Measurements from ENCODE around the gene PDE10A.
"Not testable (repeated sequence)": the region's sequence is repeated elsewhere in the genome, so short reads cannot be mapped to it uniquely, and the experiment has no call there.

PDE10A gene

GRCh38 chr6:165551828-165552227 lies 111.2 kb downstream of the PDE10A start:
- DNase-seq (ENCODE audit: low spot score), result no peak

GRCh38 chr6:165548450-165548849 lies 114.6 kb downstream of the PDE10A start:
- no peak for DNase-seq (ENCODE audit: low spot score)

DNA sequence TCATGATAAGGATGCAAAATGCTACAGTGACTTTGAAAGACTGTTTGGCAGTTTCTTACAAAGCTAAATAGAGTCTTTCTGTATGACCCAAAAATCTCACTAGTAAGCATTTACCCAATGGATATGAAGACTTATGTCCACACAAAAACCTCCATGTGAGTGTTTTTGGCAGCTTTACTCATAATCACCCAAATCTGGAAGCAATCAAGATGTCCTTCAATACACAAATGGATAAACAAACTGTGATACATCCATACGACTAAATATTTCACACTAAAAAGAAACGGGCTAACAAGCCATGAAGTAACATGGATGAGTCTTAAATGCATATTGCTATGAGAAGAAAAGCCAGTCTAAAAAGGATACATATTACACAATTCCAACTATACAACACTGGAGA lies 117.2 kb downstream of the PDE10A start:
- DNase-seq (ENCODE audit: low spot score), result no peak

- DNase-seq (ENCODE audit: low spot score), result no peak
Observed at GRCh38 chr6:165543781-165544180, 119.3 kb downstream of the PDE10A start.

DNA sequence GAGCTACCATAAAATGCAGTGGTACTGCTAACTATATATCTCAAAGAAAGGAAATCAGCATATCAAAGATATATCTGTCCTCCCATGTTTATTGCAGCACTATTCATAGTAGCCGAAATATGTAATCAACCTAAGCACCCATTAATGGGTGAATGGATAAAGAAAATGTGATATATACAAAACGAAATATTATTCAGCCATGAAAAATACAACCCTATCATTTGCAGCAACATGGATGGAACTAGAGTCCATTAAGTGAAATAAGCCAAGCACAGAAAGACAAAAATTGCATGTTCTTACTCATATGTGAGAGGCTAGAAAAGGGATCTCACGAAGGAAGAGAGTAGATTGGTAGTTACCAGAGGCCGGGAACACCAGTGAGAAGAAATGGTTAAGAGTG lies 126.1 kb downstream of the PDE10A start:
- DNase-seq (ENCODE audit: low spot score), result no peak

DNA sequence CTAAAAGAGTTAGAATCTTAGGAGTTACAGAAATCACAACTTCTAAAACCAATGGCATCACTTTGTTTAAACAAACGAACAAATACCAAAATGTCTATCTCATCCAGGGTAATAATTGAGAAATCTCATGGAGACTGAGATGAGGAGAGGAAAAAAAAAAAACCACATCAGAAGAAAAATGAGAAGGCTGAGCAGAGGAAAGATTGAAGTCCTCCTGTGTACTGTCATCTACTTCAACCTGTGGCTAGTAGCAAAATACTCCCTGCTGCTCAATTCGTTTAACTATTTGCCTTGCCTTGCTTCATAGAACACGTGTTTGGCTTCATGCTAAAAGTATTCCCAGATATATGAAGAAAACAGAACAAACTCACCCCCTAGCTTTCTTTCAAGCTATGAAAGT lies 143.7 kb downstream of the PDE10A start:
- DNase-seq (ENCODE audit: low spot score), result no peak

GRCh38 chr6:165515963-165516624 lies 146.9 kb downstream of the PDE10A start:
- no peak for DNase-seq (ENCODE audit: low spot score)

- DNase-seq (ENCODE audit: low spot score), result no peak
Observed at GRCh38 chr6:165514621-165515020, 148.4 kb downstream of the PDE10A start.

GRCh38 chr6:165511807-165512206 lies 151.2 kb downstream of the PDE10A start:
- no peak for DNase-seq (ENCODE audit: low spot score)

GRCh38 chr6:165508321-165508869 lies 154.6 kb downstream of the PDE10A start:
- DNase-seq (ENCODE audit: low spot score), result no peak

- DNase-seq (ENCODE audit: low spot score), result no peak
Observed at GRCh38 chr6:165506657-165507056, 156.4 kb downstream of the PDE10A start.

- not testable (repeated sequence) for DNase-seq (ENCODE audit: low spot score)
Observed at GRCh38 chr6:165500214-165500907, 162.7 kb downstream of the PDE10A start.

- DNase-seq (ENCODE audit: low spot score), result no peak
Observed at GRCh38 chr6:165497472-165497871, 165.6 kb downstream of the PDE10A start.

- DNase-seq (ENCODE audit: low spot score), result no peak
Observed at GRCh38 chr6:165488624-165489295, 174.3 kb downstream of the PDE10A start.

GRCh38 chr6:165487950-165488349 lies 175.1 kb downstream of the PDE10A start:
- no peak for DNase-seq (ENCODE audit: low spot score)

DNA sequence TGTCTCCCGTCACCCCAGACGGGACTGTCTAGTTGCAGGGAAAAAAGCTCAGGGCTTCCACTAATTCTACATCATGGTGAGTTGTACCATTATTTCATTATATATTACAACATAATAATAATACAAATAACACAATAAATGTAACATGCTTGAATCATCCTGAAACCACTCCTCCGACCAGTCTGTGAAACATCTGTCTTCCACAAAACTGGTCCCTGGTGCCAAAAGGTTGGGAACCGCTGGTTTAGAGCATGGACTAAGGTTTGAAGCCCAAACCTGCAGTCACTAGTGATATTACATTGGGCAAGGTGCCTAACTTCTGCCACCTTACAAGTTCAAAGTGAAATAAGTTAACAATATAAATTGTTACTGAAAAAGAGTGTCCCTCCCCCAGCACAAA lies 175.7 kb downstream of the PDE10A start:
- no peak for DNase-seq (ENCODE audit: low spot score)

GRCh38 chr6:165486183-165487137 lies 176.6 kb downstream of the PDE10A start:
- no peak for DNase-seq (ENCODE audit: low spot score)

- no peak for DNase-seq (ENCODE audit: low spot score)
Observed at GRCh38 chr6:165484178-165484889, 178.7 kb downstream of the PDE10A start.

DNA sequence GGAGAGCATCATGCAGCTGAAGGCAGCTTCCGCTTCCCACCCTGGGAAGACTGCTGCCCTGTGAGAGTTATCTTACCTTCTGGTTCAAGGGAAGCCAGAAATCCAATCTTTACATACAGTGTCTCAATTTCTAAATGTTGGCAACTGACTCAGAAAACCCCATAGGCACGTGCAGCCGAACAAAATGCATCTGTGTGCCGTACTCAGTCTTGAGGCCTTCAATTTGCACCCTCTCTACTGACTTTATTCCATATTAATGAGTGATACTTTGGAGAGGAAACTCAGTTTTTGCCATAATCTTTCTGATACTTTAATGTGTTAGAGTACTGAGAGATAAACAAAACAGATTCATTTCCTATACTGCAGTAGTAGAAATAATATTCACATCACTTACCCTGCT lies 181.1 kb downstream of the PDE10A start:
- no peak for DNase-seq (ENCODE audit: low spot score)

- DNase-seq (ENCODE audit: low spot score), result no peak
Observed at GRCh38 chr6:165480916-165481315, 182.1 kb downstream of the PDE10A start.

DNA sequence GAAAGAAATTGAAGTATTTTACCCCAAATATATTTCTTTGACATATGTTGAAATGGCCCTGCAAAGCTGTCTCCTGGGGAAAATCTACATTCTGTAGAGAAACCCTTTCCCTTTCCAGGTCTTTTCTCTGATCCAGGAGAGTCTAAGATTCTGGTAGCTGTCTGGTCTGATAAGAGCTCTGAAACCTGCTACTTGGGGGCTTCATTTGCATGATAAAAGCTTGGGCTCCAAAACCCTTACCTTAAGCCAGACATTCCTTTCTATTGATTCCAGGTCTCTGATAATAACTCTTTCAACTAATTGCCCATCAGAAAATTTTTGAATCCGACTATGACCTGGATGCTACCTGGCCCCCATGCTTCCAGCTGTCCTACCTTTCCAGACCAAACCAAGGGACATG lies 184.5 kb downstream of the PDE10A start:
- DNase-seq (ENCODE audit: low spot score), result no peak
